ENCODE data around the gene ITM2C.
A peak's percentile ranks its signal among the peaks of the same experiment; 100 is the strongest.

ITM2C gene

DNA sequence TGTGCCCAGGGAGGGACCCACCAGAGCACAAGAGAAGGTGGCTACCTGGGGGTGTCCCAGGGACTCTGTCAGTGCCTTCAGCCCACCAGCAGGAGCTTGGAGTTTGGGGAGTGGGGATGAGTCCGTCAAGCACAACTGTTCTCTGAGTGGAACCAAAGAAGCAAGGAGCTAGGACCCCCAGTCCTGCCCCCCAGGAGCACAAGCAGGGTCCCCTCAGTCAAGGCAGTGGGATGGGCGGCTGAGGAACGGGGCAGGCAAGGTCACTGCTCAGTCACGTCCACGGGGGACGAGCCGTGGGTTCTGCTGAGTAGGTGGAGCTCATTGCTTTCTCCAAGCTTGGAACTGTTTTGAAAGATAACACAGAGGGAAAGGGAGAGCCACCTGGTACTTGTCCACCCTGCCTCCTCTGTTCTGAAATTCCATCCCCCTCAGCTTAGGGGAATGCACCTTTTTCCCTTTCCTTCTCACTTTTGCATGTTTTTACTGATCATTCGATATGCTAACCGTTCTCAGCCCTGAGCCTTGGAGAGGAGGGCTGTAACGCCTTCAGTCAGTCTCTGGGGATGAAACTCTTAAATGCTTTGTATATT is 14.0 kb downstream of the ITM2C start:
- H3K27me3 ChIP-seq (ENCODE audit: insufficient read depth, poor library complexity, severe bottlenecking), result no peaks in the 10 kb centered on the region
- peak overlapping the region; percentile 70 for H3K27ac ChIP-seq (replicated peaks)
- no peak overlapping the region for H3K4me3 ChIP-seq (replicated peaks; ENCODE audit: insufficient read depth, low read length)
- TF ChIP-seq, protein P1, sequence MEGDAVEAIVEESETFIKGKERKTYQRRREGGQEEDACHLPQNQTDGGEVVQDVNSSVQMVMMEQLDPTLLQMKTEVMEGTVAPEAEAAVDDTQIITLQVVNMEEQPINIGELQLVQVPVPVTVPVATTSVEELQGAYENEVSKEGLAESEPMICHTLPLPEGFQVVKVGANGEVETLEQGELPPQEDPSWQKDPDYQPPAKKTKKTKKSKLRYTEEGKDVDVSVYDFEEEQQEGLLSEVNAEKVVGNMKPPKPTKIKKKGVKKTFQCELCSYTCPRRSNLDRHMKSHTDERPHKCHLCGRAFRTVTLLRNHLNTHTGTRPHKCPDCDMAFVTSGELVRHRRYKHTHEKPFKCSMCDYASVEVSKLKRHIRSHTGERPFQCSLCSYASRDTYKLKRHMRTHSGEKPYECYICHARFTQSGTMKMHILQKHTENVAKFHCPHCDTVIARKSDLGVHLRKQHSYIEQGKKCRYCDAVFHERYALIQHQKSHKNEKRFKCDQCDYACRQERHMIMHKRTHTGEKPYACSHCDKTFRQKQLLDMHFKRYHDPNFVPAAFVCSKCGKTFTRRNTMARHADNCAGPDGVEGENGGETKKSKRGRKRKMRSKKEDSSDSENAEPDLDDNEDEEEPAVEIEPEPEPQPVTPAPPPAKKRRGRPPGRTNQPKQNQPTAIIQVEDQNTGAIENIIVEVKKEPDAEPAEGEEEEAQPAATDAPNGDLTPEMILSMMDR (IDR thresholded peaks at IDR 0.05; ENCODE audit: insufficient read depth, low read length), result no peak
- TF ChIP-seq SPI1 (IDR thresholded peaks at IDR 0.05; ENCODE audit: borderline replicate concordance, low read depth) (no peak), GABPA (IDR thresholded peaks at IDR 0.05; ENCODE audit: low read depth) (no peak), POLR2AphosphoS5 (IDR thresholded peaks at IDR 0.05; ENCODE audit: low read depth) (no peak)
- TF ChIP-seq, protein P2, sequence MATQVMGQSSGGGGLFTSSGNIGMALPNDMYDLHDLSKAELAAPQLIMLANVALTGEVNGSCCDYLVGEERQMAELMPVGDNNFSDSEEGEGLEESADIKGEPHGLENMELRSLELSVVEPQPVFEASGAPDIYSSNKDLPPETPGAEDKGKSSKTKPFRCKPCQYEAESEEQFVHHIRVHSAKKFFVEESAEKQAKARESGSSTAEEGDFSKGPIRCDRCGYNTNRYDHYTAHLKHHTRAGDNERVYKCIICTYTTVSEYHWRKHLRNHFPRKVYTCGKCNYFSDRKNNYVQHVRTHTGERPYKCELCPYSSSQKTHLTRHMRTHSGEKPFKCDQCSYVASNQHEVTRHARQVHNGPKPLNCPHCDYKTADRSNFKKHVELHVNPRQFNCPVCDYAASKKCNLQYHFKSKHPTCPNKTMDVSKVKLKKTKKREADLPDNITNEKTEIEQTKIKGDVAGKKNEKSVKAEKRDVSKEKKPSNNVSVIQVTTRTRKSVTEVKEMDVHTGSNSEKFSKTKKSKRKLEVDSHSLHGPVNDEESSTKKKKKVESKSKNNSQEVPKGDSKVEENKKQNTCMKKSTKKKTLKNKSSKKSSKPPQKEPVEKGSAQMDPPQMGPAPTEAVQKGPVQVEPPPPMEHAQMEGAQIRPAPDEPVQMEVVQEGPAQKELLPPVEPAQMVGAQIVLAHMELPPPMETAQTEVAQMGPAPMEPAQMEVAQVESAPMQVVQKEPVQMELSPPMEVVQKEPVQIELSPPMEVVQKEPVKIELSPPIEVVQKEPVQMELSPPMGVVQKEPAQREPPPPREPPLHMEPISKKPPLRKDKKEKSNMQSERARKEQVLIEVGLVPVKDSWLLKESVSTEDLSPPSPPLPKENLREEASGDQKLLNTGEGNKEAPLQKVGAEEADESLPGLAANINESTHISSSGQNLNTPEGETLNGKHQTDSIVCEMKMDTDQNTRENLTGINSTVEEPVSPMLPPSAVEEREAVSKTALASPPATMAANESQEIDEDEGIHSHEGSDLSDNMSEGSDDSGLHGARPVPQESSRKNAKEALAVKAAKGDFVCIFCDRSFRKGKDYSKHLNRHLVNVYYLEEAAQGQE (IDR thresholded peaks at IDR 0.05; ENCODE audit: insufficient replicate concordance, low read depth), result no peak
- no peak for DNase-seq (ENCODE audit: low read depth in 1 of 2, low spot score in 1 of 2)

DNA sequence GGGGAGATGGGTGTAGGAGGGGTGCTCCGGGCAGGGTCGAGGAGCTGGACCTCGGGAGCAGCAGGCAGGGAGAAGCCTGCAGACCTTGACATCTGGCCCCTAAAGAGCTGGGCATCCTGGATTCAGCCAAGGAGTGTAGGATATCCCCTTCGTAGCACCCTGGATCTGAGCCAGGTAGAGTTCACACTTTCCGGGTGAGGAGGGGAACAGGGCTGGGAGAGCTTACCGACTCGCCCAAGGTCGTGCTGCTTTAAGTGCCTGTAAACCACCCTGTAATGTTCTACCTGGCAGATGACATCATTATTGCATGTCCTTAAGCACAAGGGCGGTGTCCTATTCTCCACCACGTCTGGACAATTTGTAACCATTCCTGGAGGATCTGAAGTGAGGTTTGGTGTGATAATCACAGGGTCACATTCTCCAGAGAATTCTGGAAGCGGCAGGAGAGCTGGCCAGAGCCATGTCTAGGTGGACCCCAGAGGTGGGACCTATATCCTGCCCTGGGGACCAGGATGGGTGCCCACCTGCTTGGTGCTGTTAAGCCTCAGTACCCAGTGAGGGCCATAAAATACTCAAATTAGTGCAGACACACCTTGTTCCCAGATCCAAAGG is 14.6 kb downstream of the ITM2C start:
- H3K27me3 ChIP-seq (ENCODE audit: insufficient read depth, poor library complexity, severe bottlenecking), result no peaks in the 10 kb centered on the region
- 0 out of 2 replicates have a peak overlapping the region, but pooled peaks have one; percentile 70 for H3K27ac ChIP-seq (replicated peaks)
- no peak for DNase-seq (ENCODE audit: low read depth in 1 of 2, low spot score in 1 of 2)

DNA sequence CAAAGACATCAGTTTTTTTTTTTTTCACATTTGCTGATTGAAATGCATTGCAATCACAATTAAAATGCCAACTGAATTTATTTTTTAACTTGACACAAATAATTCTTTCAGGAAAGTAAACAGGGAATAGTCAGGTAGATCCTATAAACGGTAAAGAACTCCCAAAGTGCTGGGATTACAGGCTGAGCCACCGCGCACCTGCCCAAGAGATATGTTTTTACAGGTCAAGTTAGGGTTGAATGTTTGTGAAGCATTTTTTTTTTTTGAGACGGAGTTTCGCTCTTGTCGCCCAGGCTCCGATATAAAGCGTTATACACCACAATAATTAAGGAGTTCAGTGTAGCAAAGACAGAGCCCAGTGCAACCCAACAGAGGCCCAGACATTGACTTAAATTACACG is 15.1 kb downstream of the ITM2C start:
- H3K27me3 ChIP-seq (ENCODE audit: insufficient read depth, poor library complexity, severe bottlenecking), result no peaks in the 10 kb centered on the region
- no peak overlapping the region for H3K27ac ChIP-seq (replicated peaks)
- H3K4me3 ChIP-seq (replicated peaks; ENCODE audit: insufficient read depth, low read length), result no peak overlapping the region
- no peak for TF ChIP-seq SPI1 (IDR thresholded peaks at IDR 0.05; ENCODE audit: borderline replicate concordance, low read depth)
- TF ChIP-seq POLR2AphosphoS5 (IDR thresholded peaks at IDR 0.05; ENCODE audit: low read depth), result no peak
- no peak for TF ChIP-seq GABPA (IDR thresholded peaks at IDR 0.05; ENCODE audit: low read depth)
- TF ChIP-seq, protein P2 (IDR thresholded peaks at IDR 0.05; ENCODE audit: insufficient replicate concordance, low read depth), result no peak
- TF ChIP-seq, protein P1 (IDR thresholded peaks at IDR 0.05; ENCODE audit: insufficient read depth, low read length), result no peak
- no peak for DNase-seq (ENCODE audit: low read depth in 1 of 2, low spot score in 1 of 2)

More for the DNA sequence above, 14.6 kb downstream of the ITM2C start:
- no peak overlapping the region for H3K4me3 ChIP-seq (replicated peaks; ENCODE audit: insufficient read depth, low read length)
- TF ChIP-seq GABPA (IDR thresholded peaks at IDR 0.05; ENCODE audit: low read depth) (no peak), SPI1 (IDR thresholded peaks at IDR 0.05; ENCODE audit: borderline replicate concordance, low read depth) (no peak), POLR2AphosphoS5 (IDR thresholded peaks at IDR 0.05; ENCODE audit: low read depth) (no peak)
- TF ChIP-seq, protein P1 (IDR thresholded peaks at IDR 0.05; ENCODE audit: insufficient read depth, low read length), result no peak
- TF ChIP-seq, protein P2 (IDR thresholded peaks at IDR 0.05; ENCODE audit: insufficient replicate concordance, low read depth), result no peak
